Keratinocyte (primary cell): Measurements from ENCODE around the gene CRIM1. TPM values are rescaled to one million over a fixed set of nuclear protein-coding genes. Genes with fewer than 3 reads are reported as not detected.

Experiments
- DNase-seq: peaks from one replicate; pipeline ENCODE4 v3.0.0-alpha.2; 2011; ENCODE audit warnings: low read depth, missing footprints, low spot score
- FAIRE-seq: peaks from 2 replicates; lab custom pipeline; 2011; peaks lifted over from hg19 to GRCh38; lab: Jason Lieb, UNC
- H2AFZ ChIP-seq: 2 replicates; pipeline ENCODE4 v1.6.0; 2012; ENCODE audit warnings: low read length, control low read depth, inconsistent platforms; ENCODE audit not compliant: control insufficient read depth
- H3K27ac ChIP-seq: 2 replicates; pipeline ENCODE4 v1.5.1; 2011; ENCODE audit warnings: low read length; ENCODE audit not compliant: control insufficient read depth, insufficient read depth
- H3K27me3 ChIP-seq: 3 replicates; pipeline ENCODE4 v1.6.0; 2011; ENCODE audit warnings: low read length; ENCODE audit not compliant: control insufficient read depth, insufficient read depth; ENCODE audit errors: extremely low read depth
- H3K36me3 ChIP-seq, 2 experiments: 2 replicates in 1 of 2; 3 replicates in 1 of 2; pipeline ENCODE4 v1.5.1; 2011; ENCODE audit warnings: low read length in 2 of 2, mild to moderate bottlenecking in 1 of 2; ENCODE audit not compliant: control insufficient read depth in 2 of 2, insufficient read depth in 2 of 2; ENCODE audit errors: extremely low read depth in 1 of 2
- H3K4me1 ChIP-seq: 3 replicates; pipeline ENCODE4 v1.5.1; 2011; ENCODE audit warnings: low read length; ENCODE audit not compliant: control insufficient read depth, insufficient read depth; ENCODE audit errors: extremely low read depth
- H3K4me2 ChIP-seq: 3 replicates; pipeline ENCODE4 v1.6.0; 2011; ENCODE audit warnings: low read depth, low read length; ENCODE audit not compliant: control insufficient read depth, insufficient read depth; ENCODE audit errors: extremely low read depth
- H3K4me3 ChIP-seq, 3 experiments: fragments of 200-600 bp in 1 of 3; sonication (generic) in 1 of 3; 2 replicates in 2 of 3; 3 replicates in 1 of 3; pipeline ENCODE4 v1.5.1; 2011 to 2016; ENCODE audit warnings: low read length in 3 of 3, mild to moderate bottlenecking in 3 of 3, control low read depth in 2 of 3, inconsistent platforms in 1 of 3, low read depth in 1 of 3, mixed read lengths in 1 of 3, mixed run types in 1 of 3, moderate library complexity in 1 of 3; ENCODE audit not compliant: control insufficient read depth in 2 of 3, insufficient read depth in 2 of 3; ENCODE audit errors: extremely low read depth in 1 of 3
- H3K79me2 ChIP-seq: 2 replicates; pipeline ENCODE4 v1.6.0; 2012; ENCODE audit warnings: low read length; ENCODE audit not compliant: control insufficient read depth, insufficient read depth
- H3K9ac ChIP-seq: 3 replicates; pipeline ENCODE4 v1.6.0; 2011; ENCODE audit warnings: low read length; ENCODE audit not compliant: control insufficient read depth, insufficient read depth; ENCODE audit errors: extremely low read depth
- H3K9me1 ChIP-seq: 3 replicates; pipeline ENCODE4 v1.6.0; 2011; ENCODE audit warnings: low read length; ENCODE audit not compliant: control insufficient read depth, insufficient read depth; ENCODE audit errors: extremely low read depth
- H3K9me3 ChIP-seq: 2 replicates; pipeline ENCODE4 v1.5.1; 2012; ENCODE audit warnings: low read depth, low read length; ENCODE audit not compliant: control insufficient read depth
- H4K20me1 ChIP-seq: 3 replicates; pipeline ENCODE4 v1.6.0; 2011; ENCODE audit warnings: low read length; ENCODE audit not compliant: control insufficient read depth, insufficient read depth; ENCODE audit errors: extremely low read depth
- CTCF ChIP-seq, 3 experiments: IDR thresholded peaks in 1 of 3; conservative IDR thresholded peaks in 1 of 3; optimal IDR thresholded peaks in 1 of 3; 2 replicates in 2 of 3; 3 replicates in 1 of 3; pipeline versions ENCODE3 to v1.5.1; 2011; ENCODE audit warnings: low read length in 3 of 3, mild to moderate bottlenecking in 3 of 3, moderate library complexity in 2 of 3, control low read depth in 1 of 3, inconsistent platforms in 1 of 3; ENCODE audit not compliant: insufficient read depth in 2 of 3; ENCODE audit errors: extremely low read depth in 1 of 3
- EZH2 ChIP-seq: IDR thresholded peaks from one replicate; pipeline ENCODE4 v1.6.1; 2012; ENCODE audit warnings: inconsistent platforms, mild to moderate bottlenecking, low read length, moderate library complexity
- dilution Hi-C: fragments of 300-500 bp; cut with MboI; formaldehyde crosslinking; loops from one replicate; pipeline ENCODE4 v1.7.0; 2020; ENCODE audit warnings: low sequenced_read_pairs; ENCODE audit not compliant: extremely low pct_ligation_motif_present
- polyA plus RNA-seq, 5 experiments: library from polyadenylated mRNA; depleted of rRNA in 3 of 5; stranded (reverse) in 3 of 5; stranded (forward) in 1 of 5; unstranded in 1 of 5; fragments of >200 nt; gene quantifications; 1 replicate in 1 of 5; 2 replicates in 3 of 5; 3 replicates in 1 of 5; pipeline versions ENCODE4 v1.2.1 to v1.2.3, GENCODE V29; 2011 to 2012; ENCODE audit warnings: missing spikeins in 2 of 5, low read depth in 1 of 5, low replicate concordance in 1 of 5

Gene CRIM1
- polyA plus RNA-seq, 1 donor (not counting 4 experiments of a cell fraction or from before 2014, with no cell fraction given): 98.3 TPM

DNA sequence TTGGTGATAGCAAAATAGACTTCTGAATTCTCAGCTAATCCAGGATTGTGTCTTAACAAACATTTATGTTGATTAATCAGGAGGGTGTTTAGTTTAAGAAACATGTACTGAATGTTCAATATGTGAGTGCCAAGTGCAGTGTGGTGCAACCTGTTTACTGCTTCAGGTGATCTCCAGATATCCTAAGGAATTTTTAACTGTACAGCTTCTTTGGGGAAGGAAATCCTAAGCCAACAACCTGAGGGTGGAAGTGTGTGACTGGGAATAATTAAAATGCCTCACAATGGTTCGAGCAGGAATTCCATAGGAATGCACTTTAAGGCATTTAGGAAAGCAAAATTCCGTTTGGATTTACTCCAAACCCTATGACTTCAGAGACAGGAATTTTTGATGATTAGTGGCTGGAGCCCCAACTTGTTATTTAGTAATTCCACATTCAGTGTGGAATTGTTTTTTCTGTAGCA lies 16.4 kb downstream of the CRIM1 start:
- Histone ChIP-seq H3K4me1 (peaks cover 96% of the 10 kb centered on the region), H3K27ac (peak overlapping the region; percentile 55), H3K9ac (no peak overlapping the region), H3K79me2 (peaks cover 87% of the 10 kb centered on the region), H4K20me1 (no peaks in the 10 kb centered on the region), H3K4me2 (peak overlapping the region; percentile 67), H3K36me3 (peaks cover 0 to 2% of the 10 kb centered on the region in 2 experiments), H2AFZ (no peak overlapping the region), H3K27me3 (no peaks in the 10 kb centered on the region), H3K9me3 (no peaks in the 10 kb centered on the region), H3K4me3 (peak overlapping the region in 2 of 3 experiments; percentile 19 to 24), H3K9me1 (no peaks in the 10 kb centered on the region)
- TF ChIP-seq CTCF (optimal IDR thresholded peaks at IDR 0.05 in 1 of 3, IDR thresholded peaks at IDR 0.05 in 1 of 3, conservative IDR thresholded peaks at IDR 0.05 in 1 of 3; ENCODE audit: extremely low read depth in 1 of 3, insufficient read depth in 2 of 3, low read length in 3 of 3) (no peak), EZH2 (no peak)
- dilution Hi-C loops: no loop called here
- FAIRE-seq (peak; percentile 80), DNase-seq (peak; percentile 77)

- Histone ChIP-seq H4K20me1 (no peaks in the 10 kb centered on the region), H3K36me3 (peaks cover 0 to 2% of the 10 kb centered on the region in 2 experiments), H3K4me2 (peak overlapping the region; percentile 67), H3K9me1 (no peaks in the 10 kb centered on the region), H3K4me1 (peaks cover 97% of the 10 kb centered on the region), H3K27me3 (no peaks in the 10 kb centered on the region), H3K9me3 (no peaks in the 10 kb centered on the region), H3K9ac (no peak overlapping the region), H2AFZ (no peak overlapping the region), H3K79me2 (peaks cover 89% of the 10 kb centered on the region), H3K27ac (peak overlapping the region; percentile 55), H3K4me3 (peak overlapping the region in 1 of 3 experiments; percentile 7)
- no peak for DNase-seq
- dilution Hi-C loops: no loop called here
- no peak for TF ChIP-seq CTCF (optimal IDR thresholded peaks at IDR 0.05 in 1 of 3, IDR thresholded peaks at IDR 0.05 in 1 of 3, conservative IDR thresholded peaks at IDR 0.05 in 1 of 3; ENCODE audit: extremely low read depth in 1 of 3, insufficient read depth in 2 of 3, low read length in 3 of 3)
- TF ChIP-seq EZH2: no peak
- peak; percentile 84 for FAIRE-seq
Measured at GRCh38 chr2:36373149-36373926, 17.8 kb downstream of the CRIM1 start.
